ENCODE measurements around the gene RNF149. TPM values are rescaled to one million over a fixed set of nuclear protein-coding genes. Genes with fewer than 3 reads are reported as not detected.

RNF149 gene
- polyA plus RNA-seq, 1 experiment = 18.8 TPM

DNA sequence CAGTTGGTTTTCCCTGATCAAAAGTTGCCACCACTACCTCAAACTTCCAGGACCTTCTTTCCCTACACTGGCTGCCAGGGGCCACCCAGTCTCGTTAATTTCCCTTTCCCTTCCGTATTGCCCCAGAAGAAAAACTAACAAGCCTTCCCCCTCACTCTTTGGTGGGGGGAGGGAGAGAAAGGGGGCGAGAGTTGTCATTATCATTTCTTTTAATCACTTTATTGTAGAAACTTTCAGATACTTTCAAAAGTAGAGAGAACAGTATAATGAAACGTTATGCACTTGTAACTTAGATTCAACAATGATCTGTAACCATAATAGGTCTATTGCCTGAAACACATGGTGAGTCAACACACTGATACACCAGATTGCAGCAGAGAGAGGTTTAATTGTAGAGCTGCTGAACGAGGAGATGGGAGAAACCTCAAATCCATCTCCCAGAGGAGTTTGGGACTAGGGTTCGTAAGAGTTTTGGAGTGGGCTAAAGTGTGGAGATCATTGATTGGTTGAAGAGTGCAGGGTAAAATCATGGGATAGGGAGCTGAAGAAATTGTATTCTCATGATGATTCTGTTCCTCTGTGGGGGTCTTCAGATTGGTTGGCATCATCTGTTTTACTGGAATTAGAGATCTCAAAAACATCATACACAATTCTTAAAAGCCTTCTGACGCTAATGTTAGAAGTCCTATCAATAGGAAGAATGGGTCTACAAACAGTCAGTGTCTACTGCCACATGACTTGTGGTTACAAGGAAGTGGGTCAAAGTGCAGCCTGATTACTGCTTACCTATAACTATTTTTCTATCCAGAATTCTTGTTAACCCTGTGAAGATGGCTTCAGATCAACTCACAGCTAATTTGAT lies 2.6 kb upstream of the RNF149 start:
- H3K9me3 ChIP-seq (ENCODE audit: control insufficient read depth, insufficient read depth, low read length) = no peaks in the 10 kb centered on the region
- H3K27ac ChIP-seq (ENCODE audit: low read depth, low read length) = no peak overlapping the region
- CTCF ChIA-PET = no interaction called here
- no peak overlapping the region for H3K4me3 ChIP-seq (ENCODE audit: low read depth, low read length)
- POLR2A ChIA-PET = no interaction called here
- H3K27me3 ChIP-seq (ENCODE audit: control insufficient read depth, insufficient read depth, low read length) = peaks cover 8% of the 10 kb centered on the region
- TF ChIP-seq, protein P1, sequence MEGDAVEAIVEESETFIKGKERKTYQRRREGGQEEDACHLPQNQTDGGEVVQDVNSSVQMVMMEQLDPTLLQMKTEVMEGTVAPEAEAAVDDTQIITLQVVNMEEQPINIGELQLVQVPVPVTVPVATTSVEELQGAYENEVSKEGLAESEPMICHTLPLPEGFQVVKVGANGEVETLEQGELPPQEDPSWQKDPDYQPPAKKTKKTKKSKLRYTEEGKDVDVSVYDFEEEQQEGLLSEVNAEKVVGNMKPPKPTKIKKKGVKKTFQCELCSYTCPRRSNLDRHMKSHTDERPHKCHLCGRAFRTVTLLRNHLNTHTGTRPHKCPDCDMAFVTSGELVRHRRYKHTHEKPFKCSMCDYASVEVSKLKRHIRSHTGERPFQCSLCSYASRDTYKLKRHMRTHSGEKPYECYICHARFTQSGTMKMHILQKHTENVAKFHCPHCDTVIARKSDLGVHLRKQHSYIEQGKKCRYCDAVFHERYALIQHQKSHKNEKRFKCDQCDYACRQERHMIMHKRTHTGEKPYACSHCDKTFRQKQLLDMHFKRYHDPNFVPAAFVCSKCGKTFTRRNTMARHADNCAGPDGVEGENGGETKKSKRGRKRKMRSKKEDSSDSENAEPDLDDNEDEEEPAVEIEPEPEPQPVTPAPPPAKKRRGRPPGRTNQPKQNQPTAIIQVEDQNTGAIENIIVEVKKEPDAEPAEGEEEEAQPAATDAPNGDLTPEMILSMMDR (IDR thresholded peaks at IDR 0.05; ENCODE audit: low read depth, low read length) = no peak
- no peak for DNase-seq (ENCODE audit: low read depth, low spot score)

DNA sequence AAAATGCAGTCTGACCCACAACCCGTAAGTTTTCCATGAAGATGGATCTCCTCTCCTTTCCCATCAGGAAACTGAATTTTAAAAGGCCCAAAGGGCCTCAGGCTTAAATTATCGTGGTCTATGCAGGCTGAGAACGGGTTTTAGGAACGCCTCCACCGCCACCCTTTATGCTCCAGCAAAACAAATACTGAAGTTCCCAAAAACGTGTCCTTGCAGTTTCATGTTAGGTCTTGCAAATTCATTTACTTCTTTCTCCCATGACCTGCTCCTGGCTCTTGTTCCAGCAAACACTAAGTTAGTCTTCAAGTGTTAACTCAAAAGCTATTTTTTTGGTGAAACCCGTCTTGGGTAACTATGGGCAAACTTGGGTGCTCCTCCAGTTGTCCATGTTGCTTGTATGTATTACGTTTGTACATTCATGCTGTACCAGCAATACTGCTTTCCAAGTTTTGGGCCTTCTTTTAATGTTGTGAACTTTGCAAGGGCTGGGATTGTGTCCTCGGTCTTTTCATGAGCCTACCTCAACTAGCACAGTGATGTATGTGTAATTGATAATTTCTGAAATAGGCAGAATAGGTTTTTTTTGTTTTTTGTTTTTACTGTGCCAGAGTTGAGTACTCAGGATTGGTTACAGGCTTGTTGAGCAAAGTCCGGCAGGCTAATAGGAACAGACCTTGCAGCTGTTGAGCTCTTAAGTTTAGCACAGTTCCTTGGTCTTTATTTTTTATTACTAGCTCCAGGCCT lies 1.8 kb upstream of the RNF149 start:
- no peak for DNase-seq (ENCODE audit: low read depth, low spot score)
- Histone ChIP-seq H3K9me3 (ENCODE audit: control insufficient read depth, insufficient read depth, low read length) (no peaks in the 10 kb centered on the region), H3K4me3 (ENCODE audit: low read depth, low read length) (no peak overlapping the region), H3K27ac (ENCODE audit: low read depth, low read length) (no peak overlapping the region), H3K27me3 (ENCODE audit: control insufficient read depth, insufficient read depth, low read length) (peaks cover 6% of the 10 kb centered on the region)
- TF ChIP-seq, protein P1 (IDR thresholded peaks at IDR 0.05; ENCODE audit: low read depth, low read length) = no peak
- CTCF ChIA-PET = no interaction called here
- POLR2A ChIA-PET = no interaction called here

DNA sequence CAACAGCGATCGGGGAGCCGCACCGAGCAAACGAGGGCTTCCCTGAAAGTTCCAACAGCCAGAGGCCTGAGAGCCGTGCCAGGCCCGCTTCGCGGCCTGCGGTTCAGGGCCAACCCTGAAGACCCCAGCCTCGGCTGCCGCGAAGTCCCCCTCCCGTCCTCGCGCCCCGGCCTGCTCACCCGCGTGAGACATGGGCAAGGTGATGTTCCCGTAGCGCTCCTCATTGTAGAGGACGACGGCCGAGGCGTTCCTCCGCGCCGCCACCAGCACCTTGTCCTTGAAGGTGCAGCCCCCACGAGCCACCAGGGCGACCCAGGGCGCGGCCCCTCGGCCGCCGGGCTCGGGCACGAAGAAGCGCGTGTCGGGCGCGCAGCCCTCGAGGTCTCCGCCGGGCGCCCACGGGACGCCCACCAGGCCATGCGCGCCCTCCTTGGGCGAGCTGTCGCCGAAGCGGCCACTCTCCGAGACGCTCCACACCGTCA lies 510 bp downstream of the RNF149 start:
- TF ChIP-seq, protein P1 (IDR thresholded peaks at IDR 0.05; ENCODE audit: low read depth, low read length) = no peak
- Histone ChIP-seq H3K4me3 (ENCODE audit: low read depth, low read length) (peak overlapping the region; percentile 81), H3K27ac (ENCODE audit: low read depth, low read length) (peak overlapping the region; percentile 25), H3K9me3 (ENCODE audit: control insufficient read depth, insufficient read depth, low read length) (no peaks in the 10 kb centered on the region), H3K27me3 (ENCODE audit: control insufficient read depth, insufficient read depth, low read length) (peaks cover 4% of the 10 kb centered on the region)
- ChIA-PET CTCF (interaction anchor here (1.1 kb wide), 1 partner anchor 35 kb away, joined by 3 read pairs; no protein-coding TSS in a partner anchor), POLR2A (interaction anchor here (0.9 kb wide), 1 partner anchor 19 kb away, joined by 4 read pairs; no protein-coding TSS in a partner anchor)
- no peak for DNase-seq (ENCODE audit: low read depth, low spot score)

DNA sequence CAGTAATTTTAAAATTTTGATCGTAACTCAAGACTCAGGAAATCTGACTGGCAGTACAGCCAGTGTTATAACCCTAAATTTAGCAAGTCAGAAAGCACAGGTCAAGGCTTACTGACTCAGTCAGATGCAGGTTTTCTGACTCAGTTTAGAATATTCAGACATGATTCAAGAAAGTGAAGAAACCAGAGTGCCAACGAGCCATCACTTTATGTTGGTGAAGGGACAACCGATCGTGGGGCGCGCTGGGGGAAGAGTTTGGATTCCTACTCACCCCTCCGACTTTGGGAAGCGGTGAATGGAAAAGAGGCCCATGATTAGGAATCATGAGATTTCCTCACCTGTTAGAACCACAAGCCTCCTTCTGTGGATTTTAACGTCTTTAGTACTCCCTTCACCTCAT lies 998 bp downstream of the RNF149 start:
- H3K9me3 ChIP-seq (ENCODE audit: control insufficient read depth, insufficient read depth, low read length) = no peaks in the 10 kb centered on the region
- TF ChIP-seq, protein P1 (IDR thresholded peaks at IDR 0.05; ENCODE audit: low read depth, low read length) = no peak
- ChIA-PET POLR2A (no interaction called here), CTCF (no interaction called here)
- no peak overlapping the region for H3K27ac ChIP-seq (ENCODE audit: low read depth, low read length)
- no peaks in the 10 kb centered on the region for H3K27me3 ChIP-seq (ENCODE audit: control insufficient read depth, insufficient read depth, low read length)
- no peak for DNase-seq (ENCODE audit: low read depth, low spot score)
- H3K4me3 ChIP-seq (ENCODE audit: low read depth, low read length) = peak overlapping the region; percentile 81
